Epithelial cell of proximal tubule (primary cell): Measurements from ENCODE around the gene BRINP2. TPM values are rescaled to one million over a fixed set of nuclear protein-coding genes. Genes with fewer than 3 reads are reported as not detected.

ENCODE experiments used
- DNase-seq: peaks from one replicate; pipeline ENCODE4 v3.0.0-alpha.2; 2011; ENCODE audit warnings: low read depth
- H3K4me3 ChIP-seq: 2 replicates; pipeline ENCODE4 v1.5.1; 2011; ENCODE audit warnings: low read depth, mild to moderate bottlenecking, low read length
- CTCF ChIP-seq: conservative IDR thresholded peaks from 2 replicates; pipeline ENCODE4 v1.5.1; 2012; ENCODE audit warnings: low read depth, mild to moderate bottlenecking, low read length
- total RNA-seq: library from RNA; depleted of rRNA; stranded (reverse); fragments of >200 nt; gene quantifications from 2 replicates; pipeline ENCODE4 v1.2.3, GENCODE V29; 2015

The BRINP2 gene
- total RNA-seq, 1 donor from 2014 or later, result not detected

GRCh38 chr1:177287994-177288393 lies 117.2 kb downstream of the BRINP2 start:
- TF ChIP-seq CTCF, result no peak
- no peak for DNase-seq
- no peak overlapping the region for H3K4me3 ChIP-seq

- TF ChIP-seq CTCF, result no peak
- DNase-seq, result no peak
- no peak overlapping the region for H3K4me3 ChIP-seq
These were observed 118.8 kb downstream of the BRINP2 start for GRCh38 chr1:177289532-177289931.

- no peak overlapping the region for H3K4me3 ChIP-seq
- no peak for DNase-seq
- TF ChIP-seq CTCF, result no peak
These were observed 129.7 kb downstream of the BRINP2 start for GRCh38 chr1:177300431-177300830.

GRCh38 chr1:177301425-177302124 lies 130.8 kb downstream of the BRINP2 start:
- H3K4me3 ChIP-seq, result no peak overlapping the region
- no peak for TF ChIP-seq CTCF
- DNase-seq, result no peak

GRCh38 chr1:177302357-177303044 lies 131.7 kb downstream of the BRINP2 start:
- DNase-seq, result peak; percentile 39
- no peak overlapping the region for H3K4me3 ChIP-seq
- peak; percentile 10 for TF ChIP-seq CTCF

- no peak for TF ChIP-seq CTCF
- no peak for DNase-seq
- no peak overlapping the region for H3K4me3 ChIP-seq
These were observed 134.6 kb downstream of the BRINP2 start for GRCh38 chr1:177305040-177306018.
